GM23248 (cell line): ENCODE data around the gene HSD17B14. TPM values are rescaled to one million over a fixed set of nuclear protein-coding genes. Genes with fewer than 3 reads are reported as not detected.

Experiments used
- DNase-seq: peaks from one replicate; pipeline ENCODE4 v3.0.0-alpha.2; 2015
- H2AFZ ChIP-seq: fragments of 200-600 bp; sonication (generic); 2 replicates; pipeline ENCODE4 v1.6.1; 2016; ENCODE audit warnings: antibody characterized with exemption
- H3F3A ChIP-seq: fragments of 200-600 bp; sonication (generic); 2 replicates; pipeline ENCODE4 v1.6.1; 2016; ENCODE audit warnings: mild to moderate bottlenecking, antibody characterized with exemption, mixed run types; ENCODE audit not compliant: insufficient read depth
- H3K27ac ChIP-seq: fragments of 200-600 bp; sonication (generic); 2 replicates; pipeline ENCODE4 v1.5.1; 2016; ENCODE audit warnings: mild to moderate bottlenecking
- H3K27me3 ChIP-seq: fragments of 200-600 bp; sonication (generic); replicated peaks from 2 replicates; pipeline ENCODE4 v1.6.1; 2016; ENCODE audit warnings: mild to moderate bottlenecking; ENCODE audit not compliant: insufficient read depth
- H3K36me3 ChIP-seq: fragments of 200-600 bp; sonication (generic); 2 replicates; pipeline ENCODE4 v1.6.1; 2016; ENCODE audit warnings: low read depth, mild to moderate bottlenecking
- H3K4me1 ChIP-seq: fragments of 200-600 bp; sonication (generic); 2 replicates; pipeline ENCODE4 v1.6.1; 2016; ENCODE audit warnings: mild to moderate bottlenecking; ENCODE audit not compliant: insufficient read depth
- H3K4me2 ChIP-seq: fragments of 200-600 bp; sonication (generic); one replicate; pipeline ENCODE4 v1.6.1; 2016; ENCODE audit warnings: mild to moderate bottlenecking; ENCODE audit not compliant: unreplicated experiment
- H3K4me3 ChIP-seq: fragments of 200-600 bp; sonication (generic); 2 replicates; pipeline ENCODE4 v1.5.1; 2016; ENCODE audit warnings: mild to moderate bottlenecking
- H3K79me2 ChIP-seq: fragments of 200-600 bp; sonication (generic); 2 replicates; pipeline ENCODE4 v1.6.1; 2016; ENCODE audit warnings: mild to moderate bottlenecking; ENCODE audit not compliant: insufficient read depth
- H3K9ac ChIP-seq: fragments of 200-600 bp; sonication (generic); 2 replicates; pipeline ENCODE4 v1.6.1; 2016; ENCODE audit warnings: mild to moderate bottlenecking
- H3K9me2 ChIP-seq: fragments of 200-600 bp; sonication (generic); 2 replicates; pipeline ENCODE4 v1.6.1; 2016; ENCODE audit warnings: mixed run types, mild to moderate bottlenecking, moderate library complexity; ENCODE audit not compliant: insufficient read depth
- H3K9me3 ChIP-seq: fragments of 200-600 bp; sonication (generic); one replicate; pipeline ENCODE4 v1.6.1; 2017; ENCODE audit warnings: low read depth
- H4K20me1 ChIP-seq: fragments of 200-600 bp; sonication (generic); 2 replicates; pipeline ENCODE4 v1.6.0; 2016; ENCODE audit not compliant: insufficient read depth
- EZH2 ChIP-seq: fragments of 200-600 bp; sonication (generic); IDR thresholded peaks from 2 replicates; pipeline ENCODE4 v1.6.1; 2018; ENCODE audit warnings: antibody characterized with exemption, mild to moderate bottlenecking; ENCODE audit not compliant: insufficient read depth, poor library complexity, severe bottlenecking
- EZH2phosphoT487 ChIP-seq: fragments of 200-600 bp; sonication (generic); IDR thresholded peaks from 2 replicates; pipeline ENCODE4 v1.6.1; 2018; ENCODE audit warnings: antibody characterized with exemption, moderate library complexity, mild to moderate bottlenecking, low read depth; ENCODE audit not compliant: insufficient read depth
- WGBS, 2 experiments: methylation state at CpG; one replicate each; pipeline ENCODE4 v1.1.6; 2015 to 2017; ENCODE audit warnings: low lambda C conversion rate in 2 of 2, low coverage in 1 of 2; ENCODE audit errors: missing lambda C conversion rate in 2 of 2; 5-methylcytosine and 5-hydroxymethylcytosine counted together
- in situ Hi-C: fragments of 300-500 bp; cut with MboI; formaldehyde crosslinking; loops from 2 replicates; pipeline ENCODE4 v1.15.0; 2020
- polyA plus RNA-seq: library from polyadenylated mRNA; unstranded; fragments of >200 nt; fragmentation: Nextera tagmentation; extraction: Ambion mirVana; gene quantifications from 2 replicates; pipeline ENCODE4 v1.2.1, GENCODE V29; 2016
- total RNA-seq: library from RNA; depleted of rRNA; stranded (reverse); fragments of >200 nt; shearing (Covaris generic); gene quantifications from 2 replicates; pipeline ENCODE4 v1.2.3, GENCODE V29; 2014

HSD17B14 gene
- total and polyA plus RNA-seq, 2 experiments from 2014 or later = 2.6 to 4.4 TPM

DNA sequence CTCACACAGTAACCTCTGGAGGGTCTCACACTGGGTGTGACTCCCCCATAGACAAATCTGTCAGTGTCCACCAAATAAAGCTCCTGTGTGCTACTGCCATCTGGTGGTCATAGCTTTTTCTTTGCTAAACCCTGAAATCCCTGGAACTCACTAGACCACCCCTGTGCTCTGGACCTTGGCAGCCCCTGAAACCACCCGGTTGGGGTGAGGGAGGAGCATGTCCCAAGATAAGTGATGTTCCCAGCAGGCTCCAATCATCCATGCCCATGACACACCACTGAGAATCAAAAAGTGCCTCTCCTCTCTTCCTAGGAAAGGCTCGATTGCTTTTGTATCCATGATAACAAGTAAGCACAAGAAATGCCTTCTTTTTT, 6.5 kb upstream of the HSD17B14 start:
- H3K27me3 ChIP-seq = no peaks in the 10 kb centered on the region
- H3K4me1 ChIP-seq = no peaks in the 10 kb centered on the region
- no peaks in the 10 kb centered on the region for H3K9me3 ChIP-seq
- peaks cover 5% of the 10 kb centered on the region; the same call in 1 of the 2 replicates for H3K36me3 ChIP-seq
- no peak overlapping the region for H3K9ac ChIP-seq
- H3K9me2 ChIP-seq = no peaks in the 10 kb centered on the region
- no peaks in the 10 kb centered on the region for H3K79me2 ChIP-seq
- DNase-seq = peak; percentile 63
- in situ Hi-C loops = loop anchor here (5.0 kb wide), 1 partner anchor 50 kb away; no protein-coding TSS in a partner anchor
- H3K4me2 ChIP-seq = no peak overlapping the region
- no peaks in the 10 kb centered on the region; the same call in 1 of the 2 replicates for H3F3A ChIP-seq
- WGBS, 2 experiments = 17 to 26% methylated on average over 2 of the region's 2 CpGs
- no peak overlapping the region for H2AFZ ChIP-seq
- no peak overlapping the region for H3K4me3 ChIP-seq
- TF ChIP-seq EZH2phosphoT487 = no peak
- no peaks in the 10 kb centered on the region for H4K20me1 ChIP-seq
- H3K27ac ChIP-seq = no peak overlapping the region

DNA sequence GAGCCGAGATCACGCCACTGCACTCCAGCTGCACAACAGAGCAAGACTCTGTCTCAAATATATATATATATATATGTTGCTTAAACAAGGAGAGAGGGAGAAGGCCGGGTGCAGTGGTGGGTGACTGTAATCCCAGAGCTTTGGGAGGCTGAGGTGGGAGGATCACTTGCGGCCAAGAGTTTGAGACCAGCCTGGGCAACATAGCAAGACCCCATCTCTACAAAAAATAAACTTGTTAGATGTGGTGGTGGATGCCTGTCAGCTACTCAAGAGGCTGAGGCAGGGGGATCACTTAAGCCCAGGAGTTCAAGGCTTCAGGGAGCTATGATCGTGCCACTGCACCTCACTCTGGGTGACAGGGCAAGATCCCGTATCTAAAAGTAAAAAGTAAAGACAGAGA, 5.3 kb upstream of the HSD17B14 start:
- in situ Hi-C loops = loop anchor here (5.0 kb wide), 1 partner anchor 49 kb away; no protein-coding TSS in a partner anchor
- Histone ChIP-seq H2AFZ (no peak overlapping the region), H3K9me2 (no peaks in the 10 kb centered on the region), H3K27ac (no peak overlapping the region), H3K79me2 (no peaks in the 10 kb centered on the region), H3K9ac (no peak overlapping the region), H3K36me3 (peaks cover 5% of the 10 kb centered on the region; the same call in 1 of the 2 replicates), H3K4me1 (peaks cover 4% of the 10 kb centered on the region; the same call in 1 of the 2 replicates), H3K4me2 (no peak overlapping the region), H3K4me3 (no peak overlapping the region), H4K20me1 (no peaks in the 10 kb centered on the region), H3K27me3 (no peaks in the 10 kb centered on the region), H3F3A (no peaks in the 10 kb centered on the region; the same call in 1 of the 2 replicates), H3K9me3 (no peaks in the 10 kb centered on the region)
- TF ChIP-seq EZH2phosphoT487 = no peak
- TF ChIP-seq EZH2 = no peak
- 86 to 95% methylated on average over 6 of the region's 6 CpGs for WGBS, 2 experiments
- DNase-seq = no peak

GRCh38 chr19:48841047-48841446, 4.8 kb upstream of the HSD17B14 start:
- no peaks in the 10 kb centered on the region; the same call in 1 of the 2 replicates for H3F3A ChIP-seq
- H3K9me2 ChIP-seq = no peaks in the 10 kb centered on the region
- no peaks in the 10 kb centered on the region for H3K9me3 ChIP-seq
- no peaks in the 10 kb centered on the region for H4K20me1 ChIP-seq
- TF ChIP-seq EZH2 = no peak
- no peak for TF ChIP-seq EZH2phosphoT487
- DNase-seq = no peak
- no peaks in the 10 kb centered on the region for H3K27me3 ChIP-seq
- H3K4me3 ChIP-seq = no peak overlapping the region
- H3K4me2 ChIP-seq = no peak overlapping the region
- H3K9ac ChIP-seq = no peak overlapping the region
- no peak overlapping the region for H3K27ac ChIP-seq
- H2AFZ ChIP-seq = no peak overlapping the region
- no peaks in the 10 kb centered on the region for H3K79me2 ChIP-seq
- 91% methylated on average over 13 to 16 of the region's 16 CpGs for WGBS, 2 experiments
- peaks cover 8% of the 10 kb centered on the region for H3K4me1 ChIP-seq
- in situ Hi-C loops = loop anchor here (5.0 kb wide), 1 partner anchor 49 kb away; no protein-coding TSS in a partner anchor
- peaks cover 5% of the 10 kb centered on the region; the same call in 1 of the 2 replicates for H3K36me3 ChIP-seq

GRCh38 chr19:48837687-48838086, 1.4 kb upstream of the HSD17B14 start:
- Histone ChIP-seq H3K9me3 (no peaks in the 10 kb centered on the region), H3K27ac (no peak overlapping the region), H3K9ac (no peak overlapping the region), H3K27me3 (no peaks in the 10 kb centered on the region), H3K4me3 (no peak overlapping the region), H4K20me1 (no peaks in the 10 kb centered on the region), H3F3A (no peaks in the 10 kb centered on the region), H2AFZ (peak overlapping the region; percentile 83), H3K9me2 (no peaks in the 10 kb centered on the region), H3K36me3 (no peaks in the 10 kb centered on the region), H3K79me2 (no peaks in the 10 kb centered on the region), H3K4me1 (peaks cover 8% of the 10 kb centered on the region), H3K4me2 (no peak overlapping the region)
- 72 to 81% methylated on average over 6 to 9 of the region's 9 CpGs for WGBS, 2 experiments
- in situ Hi-C loops = no loop called here
- TF ChIP-seq EZH2phosphoT487 (no peak), EZH2 (no peak)
- DNase-seq = no peak
